Spleen (tissue), 7 donors: Measurements from ENCODE around the gene PRKAG3.

ENCODE experiments used
- CTCF ChIP-seq, 11 experiments: fragments of 200-600 bp in 7 of 11; fragments of 450-650 bp in 4 of 11; sonication (generic) in 4 of 11; IDR thresholded peaks in 8 of 11; conservative IDR thresholded peaks in 3 of 11; 1 replicate in 7 of 11; 2 replicates in 4 of 11; pipeline versions ENCODE4 v1.4.0 to v1.8.0; 2016 to 2021; ENCODE audit warnings: antibody characterized with exemption in 11 of 11, inconsistent platforms in 4 of 11, mild to moderate bottlenecking in 1 of 11
- POLR2A ChIP-seq, 3 donors: fragments of 450-650 bp; IDR thresholded peaks; one replicate each; pipeline ENCODE4 v1.5.1; 2017; ENCODE audit warnings: antibody characterized with exemption in 3 of 3, mild to moderate bottlenecking in 1 of 3
- POLR2AphosphoS5 ChIP-seq, 3 donors: sonication (generic); formaldehyde crosslinking; IDR thresholded peaks; one replicate each; pipeline ENCODE4 v1.5.1; 2017; ENCODE audit warnings: antibody characterized with exemption in 3 of 3
- donor health status: DM: no; HTN: no; CAD: no; lungs with moderate emphysema.
- donor health status: DM: no; HTN: no; CAD: no.
- donor health status: DM: no; HTN: no; CAD: no.

DNA sequence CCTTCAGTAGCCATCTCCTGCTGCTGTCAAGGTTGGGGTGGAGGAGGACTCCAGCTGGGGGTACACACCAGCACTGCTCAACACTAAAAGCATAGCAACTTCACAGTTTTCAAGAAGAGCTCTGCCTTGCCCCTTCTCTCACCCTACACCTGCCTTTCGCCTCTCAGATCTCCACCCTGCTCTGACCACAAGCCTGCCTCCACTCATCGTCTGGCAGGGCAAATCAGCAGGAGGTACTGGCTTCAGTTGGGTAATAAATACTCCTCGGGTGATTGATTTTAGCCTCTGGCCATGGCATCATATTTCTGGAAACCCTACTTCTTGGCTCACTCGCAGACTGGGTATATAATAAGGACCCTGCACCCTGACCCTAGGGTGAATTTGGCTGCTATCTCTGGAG, 3.1 kb upstream of the PRKAG3 start:
- TF ChIP-seq CTCF (IDR thresholded peaks at IDR 0.05 in 8 of 11, conservative IDR thresholded peaks at IDR 0.05 in 3 of 11): no peak
- TF ChIP-seq POLR2A (IDR thresholded peaks at IDR 0.05): no peak
- no peak for TF ChIP-seq POLR2AphosphoS5 (IDR thresholded peaks at IDR 0.05)
